ENCODE measurements around the gene FARS2. TPM values are rescaled to one million over a fixed set of nuclear protein-coding genes. Genes with fewer than 3 reads are reported as not detected.

Gene FARS2
- total and polyA plus RNA-seq, 2 experiments from 2014 or later = 9.9 to 15.4 TPM

DNA sequence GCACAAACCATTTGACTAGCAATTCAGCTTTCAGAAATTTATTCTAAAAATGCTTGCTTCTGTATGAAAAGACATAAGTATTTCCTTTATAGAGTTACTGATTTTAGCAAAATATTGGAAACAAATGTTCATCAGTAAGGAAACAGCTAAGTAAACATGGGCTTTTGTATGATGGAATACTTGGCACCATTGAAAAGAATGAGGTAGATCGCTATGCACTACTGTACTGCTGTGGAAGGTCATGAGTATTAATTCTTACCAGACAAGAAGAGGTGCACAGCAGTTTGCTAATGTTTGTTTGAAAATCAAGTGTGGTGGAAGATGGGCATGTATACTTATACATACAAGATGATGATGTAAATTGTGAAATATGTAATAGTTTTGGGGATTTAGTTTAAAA, 73.0 kb downstream of the FARS2 start:
- WGBS (ENCODE audit: low lambda C conversion rate, missing lambda C conversion rate) = 96% methylated on average over 1 of the region's 1 CpG
- TF ChIP-seq, protein P1, sequence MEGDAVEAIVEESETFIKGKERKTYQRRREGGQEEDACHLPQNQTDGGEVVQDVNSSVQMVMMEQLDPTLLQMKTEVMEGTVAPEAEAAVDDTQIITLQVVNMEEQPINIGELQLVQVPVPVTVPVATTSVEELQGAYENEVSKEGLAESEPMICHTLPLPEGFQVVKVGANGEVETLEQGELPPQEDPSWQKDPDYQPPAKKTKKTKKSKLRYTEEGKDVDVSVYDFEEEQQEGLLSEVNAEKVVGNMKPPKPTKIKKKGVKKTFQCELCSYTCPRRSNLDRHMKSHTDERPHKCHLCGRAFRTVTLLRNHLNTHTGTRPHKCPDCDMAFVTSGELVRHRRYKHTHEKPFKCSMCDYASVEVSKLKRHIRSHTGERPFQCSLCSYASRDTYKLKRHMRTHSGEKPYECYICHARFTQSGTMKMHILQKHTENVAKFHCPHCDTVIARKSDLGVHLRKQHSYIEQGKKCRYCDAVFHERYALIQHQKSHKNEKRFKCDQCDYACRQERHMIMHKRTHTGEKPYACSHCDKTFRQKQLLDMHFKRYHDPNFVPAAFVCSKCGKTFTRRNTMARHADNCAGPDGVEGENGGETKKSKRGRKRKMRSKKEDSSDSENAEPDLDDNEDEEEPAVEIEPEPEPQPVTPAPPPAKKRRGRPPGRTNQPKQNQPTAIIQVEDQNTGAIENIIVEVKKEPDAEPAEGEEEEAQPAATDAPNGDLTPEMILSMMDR (IDR thresholded peaks at IDR 0.05; ENCODE audit: poor library complexity) = no peak
- TF ChIP-seq EZH2phosphoT487 (IDR thresholded peaks at IDR 0.05; ENCODE audit: low read depth, severe bottlenecking, unreplicated experiment) (no peak), EZH2 (IDR thresholded peaks at IDR 0.05; ENCODE audit: borderline replicate concordance) (no peak)

GRCh38 chr6:5335020-5335419, 73.7 kb downstream of the FARS2 start:
- Histone ChIP-seq H4K20me1 (ENCODE audit: insufficient read depth, poor library complexity, severe bottlenecking) (no peaks in the 10 kb centered on the region), H2AFZ (no peak overlapping the region), H3K36me3 (replicated peaks; ENCODE audit: insufficient read depth, low read depth) (no peaks in the 10 kb centered on the region), H3K79me2 (peaks cover 5% of the 10 kb centered on the region), H3K27ac (no peak overlapping the region), H3K9me2 (replicated peaks; ENCODE audit: insufficient read depth) (peaks cover 4% of the 10 kb centered on the region), H3K9me3 (ENCODE audit: low read depth) (no peaks in the 10 kb centered on the region), H3K4me2 (no peak overlapping the region), H3K4me3 (no peak overlapping the region), H3K4me1 (ENCODE audit: insufficient read depth) (peaks cover 2% of the 10 kb centered on the region), H3K27me3 (no peaks in the 10 kb centered on the region)
- TF ChIP-seq, protein P1 (IDR thresholded peaks at IDR 0.05; ENCODE audit: poor library complexity) = no peak
- TF ChIP-seq EZH2 (IDR thresholded peaks at IDR 0.05; ENCODE audit: borderline replicate concordance) = no peak
- TF ChIP-seq EZH2phosphoT487 (IDR thresholded peaks at IDR 0.05; ENCODE audit: low read depth, severe bottlenecking, unreplicated experiment) = no peak
- 76% methylated on average over 3 of the region's 3 CpGs for WGBS (ENCODE audit: low lambda C conversion rate, missing lambda C conversion rate)
- no peak for DNase-seq (ENCODE audit: low spot score)

More for the DNA sequence above, 73.0 kb downstream of the FARS2 start:
- Histone ChIP-seq H3K27ac (no peak overlapping the region), H3K4me1 (ENCODE audit: insufficient read depth) (no peaks in the 10 kb centered on the region), H3K4me2 (no peak overlapping the region), H3K36me3 (replicated peaks; ENCODE audit: insufficient read depth, low read depth) (no peaks in the 10 kb centered on the region), H3K9me2 (replicated peaks; ENCODE audit: insufficient read depth) (peaks cover 4% of the 10 kb centered on the region), H3K9me3 (ENCODE audit: low read depth) (no peaks in the 10 kb centered on the region), H2AFZ (no peak overlapping the region), H4K20me1 (ENCODE audit: insufficient read depth, poor library complexity, severe bottlenecking) (no peaks in the 10 kb centered on the region), H3K27me3 (no peaks in the 10 kb centered on the region), H3K4me3 (no peak overlapping the region), H3K79me2 (peaks cover 5% of the 10 kb centered on the region)
- DNase-seq (ENCODE audit: low spot score) = no peak

DNA sequence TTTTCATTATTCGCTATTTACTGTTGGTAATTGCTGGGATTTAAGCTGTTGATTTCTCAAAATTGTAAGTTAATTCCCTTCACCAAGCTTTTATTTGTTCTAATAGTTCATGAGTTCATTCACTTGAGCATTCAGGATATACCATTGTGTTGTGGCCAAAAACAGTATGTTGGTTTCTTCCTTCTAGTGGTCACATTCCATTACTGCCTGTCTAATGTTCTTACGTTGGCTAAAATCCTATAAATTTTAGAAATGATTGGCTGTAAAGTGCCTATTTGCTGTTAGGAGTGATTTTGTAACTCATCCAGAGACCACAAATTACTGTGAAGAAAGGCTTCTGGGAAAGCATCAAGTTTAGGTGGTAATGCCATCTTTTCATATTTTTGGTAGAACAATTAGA, 76.3 kb downstream of the FARS2 start:
- no peaks in the 10 kb centered on the region for H3K9me3 ChIP-seq (ENCODE audit: low read depth)
- DNase-seq (ENCODE audit: low spot score) = no peak
- no peaks in the 10 kb centered on the region for H4K20me1 ChIP-seq (ENCODE audit: insufficient read depth, poor library complexity, severe bottlenecking)
- no peaks in the 10 kb centered on the region for H3K27me3 ChIP-seq
- TF ChIP-seq EZH2phosphoT487 (IDR thresholded peaks at IDR 0.05; ENCODE audit: low read depth, severe bottlenecking, unreplicated experiment) (no peak), EZH2 (IDR thresholded peaks at IDR 0.05; ENCODE audit: borderline replicate concordance) (no peak)
- TF ChIP-seq, protein P1 (IDR thresholded peaks at IDR 0.05; ENCODE audit: poor library complexity) = no peak
- H2AFZ ChIP-seq = no peak overlapping the region
- H3K4me2 ChIP-seq = no peak overlapping the region
- H3K4me1 ChIP-seq (ENCODE audit: insufficient read depth) = peaks cover 6% of the 10 kb centered on the region
- H3K36me3 ChIP-seq (replicated peaks; ENCODE audit: insufficient read depth, low read depth) = no peaks in the 10 kb centered on the region
- WGBS (ENCODE audit: low lambda C conversion rate, missing lambda C conversion rate) = 79% methylated on average over 2 of the region's 2 CpGs
- H3K9me2 ChIP-seq (replicated peaks; ENCODE audit: insufficient read depth) = peaks cover 4% of the 10 kb centered on the region
- no peak overlapping the region for H3K27ac ChIP-seq
- no peak overlapping the region for H3K4me3 ChIP-seq
- H3K79me2 ChIP-seq = peaks cover 12% of the 10 kb centered on the region

Measured in hepatocyte (in vitro differentiated cells).